WTC11 (cell line): ENCODE data around the gene DDX55.

ENCODE experiments used
- CREB1 ChIP-seq: sonication (generic); formaldehyde crosslinking; IDR thresholded peaks from 2 replicates; pipeline ENCODE4 v1.8.0; 2023; ENCODE audit warnings: mild to moderate bottlenecking, missing genetic modification reagents
- EMX1 ChIP-seq: fragments of 250-450 bp; sonication (Bioruptor Pico); IDR thresholded peaks from 2 replicates; pipeline ENCODE4 v1.8.0; 2021; ENCODE audit warnings: mild to moderate bottlenecking
- ETV6 ChIP-seq: sonication (generic); formaldehyde crosslinking; IDR thresholded peaks from 2 replicates; pipeline ENCODE4 v1.8.1; 2022; ENCODE audit warnings: mild to moderate bottlenecking, missing genetic modification reagents
- GABPB1 ChIP-seq: sonication (generic); formaldehyde crosslinking; IDR thresholded peaks from 2 replicates; pipeline ENCODE4 v1.8.1; 2023; ENCODE audit warnings: mild to moderate bottlenecking, missing genetic modification reagents
- KAT7 ChIP-seq: sonication (generic); formaldehyde crosslinking; IDR thresholded peaks from 2 replicates; pipeline ENCODE4 v1.8.1; 2023; ENCODE audit warnings: missing genetic modification reagents, mild to moderate bottlenecking, borderline replicate concordance
- NFE2L1 ChIP-seq: sonication (generic); formaldehyde crosslinking; IDR thresholded peaks from 2 replicates; pipeline ENCODE4 v1.8.1; 2023; ENCODE audit warnings: missing genetic modification reagents
- RORB ChIP-seq: fragments of 250-450 bp; sonication (Bioruptor Pico); IDR thresholded peaks from 2 replicates; pipeline ENCODE4 v1.9.0; 2021; ENCODE audit warnings: mild to moderate bottlenecking
- TF ChIP-seq, protein P1 (sequence below): fragments of 250-450 bp; sonication (Bioruptor Pico); IDR thresholded peaks from 2 replicates; pipeline ENCODE4 v2.1.2; 2022; ENCODE audit warnings: mild to moderate bottlenecking, moderate library complexity
- TF ChIP-seq, protein P2 (sequence below): fragments of 200-600 bp; IDR thresholded peaks from 2 replicates; pipeline ENCODE4 v1.8.0; 2022; ENCODE audit warnings: antibody characterized with exemption
- TF ChIP-seq, protein P3 (sequence below): sonication (generic); formaldehyde crosslinking; IDR thresholded peaks from 2 replicates; pipeline ENCODE4 v1.8.1; 2023; ENCODE audit warnings: mild to moderate bottlenecking, missing genetic modification reagents, moderate library complexity
- TF ChIP-seq, protein P4 (sequence below): sonication (generic); formaldehyde crosslinking; IDR thresholded peaks from 2 replicates; pipeline ENCODE4 v1.8.1; 2023; ENCODE audit warnings: mild to moderate bottlenecking, moderate library complexity, missing genetic modification reagents
- TF ChIP-seq, protein P5 (sequence below): sonication (generic); formaldehyde crosslinking; IDR thresholded peaks from 2 replicates; pipeline ENCODE4 v1.8.0; 2022; ENCODE audit warnings: mild to moderate bottlenecking, missing genetic modification reagents

DNA sequence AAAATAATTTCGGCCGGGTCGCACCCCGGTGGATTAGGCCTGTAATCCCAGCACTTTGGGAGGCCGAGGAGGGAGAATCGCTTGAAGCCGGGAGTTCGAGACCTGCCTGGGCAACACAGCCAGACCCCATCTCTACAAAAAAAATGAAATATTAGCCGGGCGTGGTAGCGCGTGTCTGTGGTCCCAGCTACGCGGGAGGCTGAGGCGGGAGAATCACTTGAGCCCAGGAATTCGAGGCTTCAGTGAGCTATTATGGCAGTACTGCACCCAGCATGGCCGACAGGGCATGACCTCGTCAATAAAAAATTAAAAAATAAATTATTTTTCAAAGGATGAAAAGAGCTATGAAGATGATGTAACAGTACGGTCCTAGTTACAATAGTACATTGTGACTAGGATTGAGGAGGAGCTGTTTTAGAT, 32.3 kb downstream of the DDX55 start:
- TF ChIP-seq, protein P1, sequence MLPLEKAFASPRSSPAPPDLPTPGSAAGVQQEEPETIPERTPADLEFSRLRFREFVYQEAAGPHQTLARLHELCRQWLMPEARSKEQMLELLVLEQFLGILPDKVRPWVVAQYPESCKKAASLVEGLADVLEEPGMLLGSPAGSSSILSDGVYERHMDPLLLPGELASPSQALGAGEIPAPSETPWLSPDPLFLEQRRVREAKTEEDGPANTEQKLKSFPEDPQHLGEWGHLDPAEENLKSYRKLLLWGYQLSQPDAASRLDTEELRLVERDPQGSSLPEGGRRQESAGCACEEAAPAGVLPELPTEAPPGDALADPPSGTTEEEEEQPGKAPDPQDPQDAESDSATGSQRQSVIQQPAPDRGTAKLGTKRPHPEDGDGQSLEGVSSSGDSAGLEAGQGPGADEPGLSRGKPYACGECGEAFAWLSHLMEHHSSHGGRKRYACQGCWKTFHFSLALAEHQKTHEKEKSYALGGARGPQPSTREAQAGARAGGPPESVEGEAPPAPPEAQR (CRISPR knock-in tag) = no peak
- no peak for TF ChIP-seq KAT7 (CRISPR knock-in tag)
- TF ChIP-seq, protein P2, sequence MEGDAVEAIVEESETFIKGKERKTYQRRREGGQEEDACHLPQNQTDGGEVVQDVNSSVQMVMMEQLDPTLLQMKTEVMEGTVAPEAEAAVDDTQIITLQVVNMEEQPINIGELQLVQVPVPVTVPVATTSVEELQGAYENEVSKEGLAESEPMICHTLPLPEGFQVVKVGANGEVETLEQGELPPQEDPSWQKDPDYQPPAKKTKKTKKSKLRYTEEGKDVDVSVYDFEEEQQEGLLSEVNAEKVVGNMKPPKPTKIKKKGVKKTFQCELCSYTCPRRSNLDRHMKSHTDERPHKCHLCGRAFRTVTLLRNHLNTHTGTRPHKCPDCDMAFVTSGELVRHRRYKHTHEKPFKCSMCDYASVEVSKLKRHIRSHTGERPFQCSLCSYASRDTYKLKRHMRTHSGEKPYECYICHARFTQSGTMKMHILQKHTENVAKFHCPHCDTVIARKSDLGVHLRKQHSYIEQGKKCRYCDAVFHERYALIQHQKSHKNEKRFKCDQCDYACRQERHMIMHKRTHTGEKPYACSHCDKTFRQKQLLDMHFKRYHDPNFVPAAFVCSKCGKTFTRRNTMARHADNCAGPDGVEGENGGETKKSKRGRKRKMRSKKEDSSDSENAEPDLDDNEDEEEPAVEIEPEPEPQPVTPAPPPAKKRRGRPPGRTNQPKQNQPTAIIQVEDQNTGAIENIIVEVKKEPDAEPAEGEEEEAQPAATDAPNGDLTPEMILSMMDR = no peak
- TF ChIP-seq NFE2L1 (CRISPR knock-in tag) = no peak
- TF ChIP-seq, protein P3, sequence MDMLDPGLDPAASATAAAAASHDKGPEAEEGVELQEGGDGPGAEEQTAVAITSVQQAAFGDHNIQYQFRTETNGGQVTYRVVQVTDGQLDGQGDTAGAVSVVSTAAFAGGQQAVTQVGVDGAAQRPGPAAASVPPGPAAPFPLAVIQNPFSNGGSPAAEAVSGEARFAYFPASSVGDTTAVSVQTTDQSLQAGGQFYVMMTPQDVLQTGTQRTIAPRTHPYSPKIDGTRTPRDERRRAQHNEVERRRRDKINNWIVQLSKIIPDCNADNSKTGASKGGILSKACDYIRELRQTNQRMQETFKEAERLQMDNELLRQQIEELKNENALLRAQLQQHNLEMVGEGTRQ (CRISPR knock-in tag) = no peak
- TF ChIP-seq, protein P4, sequence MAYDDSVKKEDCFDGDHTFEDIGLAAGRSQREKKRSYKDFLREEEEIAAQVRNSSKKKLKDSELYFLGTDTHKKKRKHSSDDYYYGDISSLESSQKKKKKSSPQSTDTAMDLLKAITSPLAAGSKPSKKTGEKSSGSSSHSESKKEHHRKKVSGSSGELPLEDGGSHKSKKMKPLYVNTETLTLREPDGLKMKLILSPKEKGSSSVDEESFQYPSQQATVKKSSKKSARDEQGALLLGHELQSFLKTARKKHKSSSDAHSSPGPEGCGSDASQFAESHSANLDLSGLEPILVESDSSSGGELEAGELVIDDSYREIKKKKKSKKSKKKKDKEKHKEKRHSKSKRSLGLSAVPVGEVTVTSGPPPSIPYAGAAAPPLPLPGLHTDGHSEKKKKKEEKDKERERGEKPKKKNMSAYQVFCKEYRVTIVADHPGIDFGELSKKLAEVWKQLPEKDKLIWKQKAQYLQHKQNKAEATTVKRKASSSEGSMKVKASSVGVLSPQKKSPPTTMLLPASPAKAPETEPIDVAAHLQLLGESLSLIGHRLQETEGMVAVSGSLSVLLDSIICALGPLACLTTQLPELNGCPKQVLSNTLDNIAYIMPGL (CRISPR knock-in tag) = no peak
- TF ChIP-seq ETV6 (CRISPR knock-in tag) = no peak
- TF ChIP-seq CREB1 (CRISPR knock-in tag) = no peak
- TF ChIP-seq, protein P5, sequence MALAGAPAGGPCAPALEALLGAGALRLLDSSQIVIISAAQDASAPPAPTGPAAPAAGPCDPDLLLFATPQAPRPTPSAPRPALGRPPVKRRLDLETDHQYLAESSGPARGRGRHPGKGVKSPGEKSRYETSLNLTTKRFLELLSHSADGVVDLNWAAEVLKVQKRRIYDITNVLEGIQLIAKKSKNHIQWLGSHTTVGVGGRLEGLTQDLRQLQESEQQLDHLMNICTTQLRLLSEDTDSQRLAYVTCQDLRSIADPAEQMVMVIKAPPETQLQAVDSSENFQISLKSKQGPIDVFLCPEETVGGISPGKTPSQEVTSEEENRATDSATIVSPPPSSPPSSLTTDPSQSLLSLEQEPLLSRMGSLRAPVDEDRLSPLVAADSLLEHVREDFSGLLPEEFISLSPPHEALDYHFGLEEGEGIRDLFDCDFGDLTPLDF (CRISPR knock-in tag) = no peak
- TF ChIP-seq EMX1 = no peak
- TF ChIP-seq RORB (CRISPR knock-in tag) = no peak
- TF ChIP-seq GABPB1 (CRISPR knock-in tag) = no peak
